ENCODE measurements around the gene H6PD.

Gene H6PD

DNA sequence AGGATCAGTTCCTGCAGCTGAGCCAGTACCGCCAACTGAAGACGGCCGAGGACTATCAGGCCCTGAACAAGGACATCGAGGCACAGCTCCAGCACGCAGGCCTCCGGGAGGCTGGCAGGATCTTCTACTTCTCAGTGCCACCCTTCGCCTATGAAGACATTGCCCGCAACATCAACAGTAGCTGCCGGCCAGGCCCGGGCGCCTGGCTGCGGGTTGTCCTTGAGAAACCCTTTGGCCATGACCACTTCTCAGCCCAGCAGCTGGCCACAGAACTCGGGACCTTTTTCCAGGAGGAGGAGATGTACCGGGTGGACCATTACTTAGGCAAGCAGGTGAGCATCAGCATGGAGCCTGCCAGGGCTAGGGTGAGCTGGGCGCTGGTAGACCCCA, 10.7 kb downstream of the H6PD start:
- Histone ChIP-seq H3K9me3 (no peaks in the 10 kb centered on the region), H3K4me3 (ENCODE audit: low read depth, low read length) (no peak overlapping the region), H3K4me1 (no peaks in the 10 kb centered on the region), H3K36me3 (no peaks in the 10 kb centered on the region), H3K27me3 (no peaks in the 10 kb centered on the region)
- TF ChIP-seq, protein P1, sequence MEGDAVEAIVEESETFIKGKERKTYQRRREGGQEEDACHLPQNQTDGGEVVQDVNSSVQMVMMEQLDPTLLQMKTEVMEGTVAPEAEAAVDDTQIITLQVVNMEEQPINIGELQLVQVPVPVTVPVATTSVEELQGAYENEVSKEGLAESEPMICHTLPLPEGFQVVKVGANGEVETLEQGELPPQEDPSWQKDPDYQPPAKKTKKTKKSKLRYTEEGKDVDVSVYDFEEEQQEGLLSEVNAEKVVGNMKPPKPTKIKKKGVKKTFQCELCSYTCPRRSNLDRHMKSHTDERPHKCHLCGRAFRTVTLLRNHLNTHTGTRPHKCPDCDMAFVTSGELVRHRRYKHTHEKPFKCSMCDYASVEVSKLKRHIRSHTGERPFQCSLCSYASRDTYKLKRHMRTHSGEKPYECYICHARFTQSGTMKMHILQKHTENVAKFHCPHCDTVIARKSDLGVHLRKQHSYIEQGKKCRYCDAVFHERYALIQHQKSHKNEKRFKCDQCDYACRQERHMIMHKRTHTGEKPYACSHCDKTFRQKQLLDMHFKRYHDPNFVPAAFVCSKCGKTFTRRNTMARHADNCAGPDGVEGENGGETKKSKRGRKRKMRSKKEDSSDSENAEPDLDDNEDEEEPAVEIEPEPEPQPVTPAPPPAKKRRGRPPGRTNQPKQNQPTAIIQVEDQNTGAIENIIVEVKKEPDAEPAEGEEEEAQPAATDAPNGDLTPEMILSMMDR (IDR thresholded peaks at IDR 0.05; ENCODE audit: low read depth, low read length) = no peak
- DNase-seq = no peak

GRCh38 chr1:9245661-9246060, 11.1 kb downstream of the H6PD start:
- no peaks in the 10 kb centered on the region for H3K36me3 ChIP-seq
- TF ChIP-seq, protein P1 (IDR thresholded peaks at IDR 0.05; ENCODE audit: low read depth, low read length) = no peak

GRCh38 chr1:9246215-9246614, 11.6 kb downstream of the H6PD start:
- TF ChIP-seq, protein P1 (IDR thresholded peaks at IDR 0.05; ENCODE audit: low read depth, low read length) = no peak
- H3K27me3 ChIP-seq = no peaks in the 10 kb centered on the region
- no peaks in the 10 kb centered on the region for H3K36me3 ChIP-seq
- no peak overlapping the region for H3K4me3 ChIP-seq (ENCODE audit: low read depth, low read length)
- no peak for DNase-seq
- H3K9me3 ChIP-seq = no peaks in the 10 kb centered on the region
- H3K4me1 ChIP-seq = no peaks in the 10 kb centered on the region

More at GRCh38 chr1:9245661-9246060, 11.1 kb downstream of the H6PD start:
- no peak overlapping the region for H3K4me3 ChIP-seq (ENCODE audit: low read depth, low read length)
- H3K4me1 ChIP-seq = no peaks in the 10 kb centered on the region
- H3K9me3 ChIP-seq = no peaks in the 10 kb centered on the region
- no peak for DNase-seq
- no peaks in the 10 kb centered on the region for H3K27me3 ChIP-seq

DNA sequence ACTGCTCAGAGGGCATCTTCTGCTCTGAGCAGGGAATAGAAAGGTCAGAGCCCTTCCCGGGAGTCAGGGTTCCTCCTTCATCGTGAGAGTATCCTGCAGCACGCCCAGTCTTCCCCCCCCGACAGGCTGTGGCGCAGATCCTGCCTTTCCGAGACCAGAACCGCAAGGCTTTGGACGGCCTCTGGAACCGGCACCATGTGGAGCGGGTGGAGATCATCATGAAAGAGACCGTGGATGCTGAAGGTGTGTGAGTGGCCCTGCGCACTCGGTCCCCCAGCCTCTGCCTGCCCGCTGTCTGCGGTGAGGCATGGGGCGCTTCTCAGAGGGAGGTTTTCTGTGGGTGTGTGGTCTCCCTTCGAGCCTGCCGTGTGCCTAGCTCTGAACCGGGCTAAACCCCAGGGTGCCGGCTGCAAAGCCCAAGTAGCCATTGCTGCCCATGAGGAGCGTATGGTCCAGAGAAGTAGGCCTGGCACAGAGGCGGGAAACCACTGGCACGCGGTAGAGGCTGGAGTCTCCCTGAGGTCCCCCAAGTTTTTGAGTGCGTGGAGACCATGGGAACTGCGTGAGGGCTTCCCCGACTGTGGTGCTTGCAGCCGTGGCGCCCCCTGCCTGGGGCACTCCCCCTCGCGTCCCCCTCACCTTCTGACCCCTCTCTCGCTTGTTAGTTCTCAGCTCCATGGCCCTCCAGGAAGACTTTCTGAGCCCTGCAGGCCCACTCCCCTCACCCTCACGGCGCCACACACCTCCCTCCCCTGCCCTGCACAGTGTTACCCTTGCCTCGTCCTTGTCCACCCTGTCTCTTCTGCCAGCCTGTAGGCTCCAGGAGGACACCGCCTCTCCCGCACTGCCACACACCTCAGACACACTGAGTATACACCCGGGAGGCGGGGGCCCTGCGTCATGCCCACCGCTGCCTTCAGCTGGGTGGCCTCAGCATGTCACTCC, 12.5 kb downstream of the H6PD start:
- Histone ChIP-seq H3K4me1 (no peaks in the 10 kb centered on the region), H3K36me3 (no peaks in the 10 kb centered on the region), H3K27me3 (no peaks in the 10 kb centered on the region), H3K4me3 (ENCODE audit: low read depth, low read length) (no peak overlapping the region), H3K9me3 (no peaks in the 10 kb centered on the region)
- TF ChIP-seq, protein P1 (IDR thresholded peaks at IDR 0.05; ENCODE audit: low read depth, low read length) = no peak
- DNase-seq = no peak

DNA sequence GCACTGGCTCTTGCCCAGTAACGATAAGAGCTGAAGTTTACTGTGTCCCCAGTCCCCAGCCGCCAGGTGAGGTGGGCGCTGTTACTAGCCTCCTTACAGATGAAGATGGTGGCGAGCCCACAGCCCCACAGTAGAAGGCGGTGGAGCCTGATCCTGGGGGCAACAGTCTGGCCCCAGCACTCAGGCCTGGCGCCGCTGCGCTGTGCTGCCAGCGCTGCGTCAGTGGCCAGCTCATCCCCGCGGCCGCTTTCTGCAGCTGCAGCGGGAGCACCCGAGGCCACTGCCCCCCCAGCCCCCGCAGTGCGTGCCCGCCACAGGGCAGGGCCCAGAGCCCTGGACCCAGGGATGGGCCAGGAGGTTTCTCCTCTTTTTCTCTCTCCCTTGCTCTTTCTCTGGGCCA, 13.3 kb downstream of the H6PD start:
- no peak for DNase-seq
- Histone ChIP-seq H3K27me3 (no peaks in the 10 kb centered on the region), H3K36me3 (no peaks in the 10 kb centered on the region), H3K9me3 (no peaks in the 10 kb centered on the region), H3K4me1 (no peaks in the 10 kb centered on the region), H3K4me3 (ENCODE audit: low read depth, low read length) (no peak overlapping the region)
- TF ChIP-seq, protein P1 (IDR thresholded peaks at IDR 0.05; ENCODE audit: low read depth, low read length) = no peak
